ENCODE data around the gene SEL1L3. TPM values are rescaled to one million over a fixed set of nuclear protein-coding genes. Genes with fewer than 3 reads are reported as not detected.

SEL1L3 gene
- total RNA-seq, 1 donor from 2014 or later: 54.4 TPM

DNA sequence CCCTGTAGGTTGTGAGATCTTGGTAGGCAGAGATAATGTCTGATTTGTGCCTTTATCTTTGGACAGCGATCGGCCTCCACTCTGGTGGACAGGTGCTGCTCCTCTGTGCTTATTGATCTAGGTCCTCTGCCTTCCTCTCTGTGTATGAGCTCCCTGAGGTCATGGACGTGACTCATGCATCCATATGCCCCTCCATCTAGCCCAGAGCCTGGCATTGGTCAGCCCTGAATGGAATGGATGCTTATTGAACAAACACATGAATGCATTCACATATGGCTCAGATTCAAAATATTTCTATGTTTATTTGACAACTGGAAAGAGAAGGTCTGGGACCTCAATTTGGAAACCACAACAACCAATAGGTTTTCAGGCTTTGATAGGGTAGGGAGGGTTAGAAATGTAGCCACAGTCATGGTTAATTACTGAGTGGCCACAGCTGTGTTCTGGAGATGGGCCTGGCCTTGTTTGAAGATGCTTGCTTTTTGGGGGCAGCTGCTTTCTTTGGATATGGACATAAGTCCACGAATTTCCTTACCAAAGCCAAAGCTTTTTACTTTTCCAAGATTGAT, 76.2 kb downstream of the SEL1L3 start:
- no peak overlapping the region for H3K4me3 ChIP-seq (ENCODE audit: low read depth, low read length)
- TF ChIP-seq, protein P1, sequence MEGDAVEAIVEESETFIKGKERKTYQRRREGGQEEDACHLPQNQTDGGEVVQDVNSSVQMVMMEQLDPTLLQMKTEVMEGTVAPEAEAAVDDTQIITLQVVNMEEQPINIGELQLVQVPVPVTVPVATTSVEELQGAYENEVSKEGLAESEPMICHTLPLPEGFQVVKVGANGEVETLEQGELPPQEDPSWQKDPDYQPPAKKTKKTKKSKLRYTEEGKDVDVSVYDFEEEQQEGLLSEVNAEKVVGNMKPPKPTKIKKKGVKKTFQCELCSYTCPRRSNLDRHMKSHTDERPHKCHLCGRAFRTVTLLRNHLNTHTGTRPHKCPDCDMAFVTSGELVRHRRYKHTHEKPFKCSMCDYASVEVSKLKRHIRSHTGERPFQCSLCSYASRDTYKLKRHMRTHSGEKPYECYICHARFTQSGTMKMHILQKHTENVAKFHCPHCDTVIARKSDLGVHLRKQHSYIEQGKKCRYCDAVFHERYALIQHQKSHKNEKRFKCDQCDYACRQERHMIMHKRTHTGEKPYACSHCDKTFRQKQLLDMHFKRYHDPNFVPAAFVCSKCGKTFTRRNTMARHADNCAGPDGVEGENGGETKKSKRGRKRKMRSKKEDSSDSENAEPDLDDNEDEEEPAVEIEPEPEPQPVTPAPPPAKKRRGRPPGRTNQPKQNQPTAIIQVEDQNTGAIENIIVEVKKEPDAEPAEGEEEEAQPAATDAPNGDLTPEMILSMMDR (conservative IDR thresholded peaks at IDR 0.05; ENCODE audit: low read depth, low read length): no peak
- no peak for DNase-seq (ENCODE audit: low read depth)

DNA sequence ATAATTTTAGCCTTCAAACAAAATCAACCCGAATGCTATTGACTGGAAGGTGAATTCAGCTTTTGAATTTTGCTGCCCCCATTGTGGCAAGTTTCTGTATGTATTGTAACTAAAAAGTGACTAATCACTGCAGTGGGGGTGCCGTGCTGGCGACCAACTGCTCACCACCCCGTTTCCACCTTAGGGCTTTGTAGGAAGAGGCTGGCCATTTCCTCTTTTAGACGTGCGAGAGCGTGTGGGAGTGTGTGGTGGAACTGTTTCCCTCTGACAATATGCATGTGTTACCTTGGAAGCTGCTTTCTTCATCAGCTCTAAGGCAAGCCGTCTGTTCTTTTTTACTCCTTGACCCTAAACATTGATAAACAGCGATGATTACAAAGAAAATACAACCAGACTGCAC, 78.8 kb downstream of the SEL1L3 start:
- no peak overlapping the region for H3K4me3 ChIP-seq (ENCODE audit: low read depth, low read length)
- DNase-seq (ENCODE audit: low read depth): no peak
- TF ChIP-seq, protein P1 (conservative IDR thresholded peaks at IDR 0.05; ENCODE audit: low read depth, low read length): no peak

DNA sequence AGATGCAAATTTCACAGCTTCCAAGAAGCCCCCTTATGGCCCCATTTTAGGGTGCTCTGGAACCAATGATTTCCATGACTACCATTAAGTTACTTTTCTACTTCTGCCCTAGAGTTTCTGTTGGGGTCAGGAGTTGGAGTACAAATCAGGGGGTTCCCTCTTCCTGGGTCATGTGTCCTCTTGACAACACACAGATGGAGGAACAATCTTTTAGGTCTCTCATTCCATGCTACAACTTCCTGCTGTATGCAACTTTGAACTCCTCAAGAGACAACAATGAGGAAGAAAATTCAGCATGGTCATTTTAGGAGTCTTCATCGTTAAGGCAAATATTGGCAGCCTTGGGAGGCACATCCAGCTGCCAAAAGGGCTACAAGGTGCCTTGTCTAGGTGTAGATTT, 79.7 kb downstream of the SEL1L3 start:
- TF ChIP-seq, protein P1 (conservative IDR thresholded peaks at IDR 0.05; ENCODE audit: low read depth, low read length): no peak
- no peak overlapping the region for H3K4me3 ChIP-seq (ENCODE audit: low read depth, low read length)
- DNase-seq (ENCODE audit: low read depth): no peak

DNA sequence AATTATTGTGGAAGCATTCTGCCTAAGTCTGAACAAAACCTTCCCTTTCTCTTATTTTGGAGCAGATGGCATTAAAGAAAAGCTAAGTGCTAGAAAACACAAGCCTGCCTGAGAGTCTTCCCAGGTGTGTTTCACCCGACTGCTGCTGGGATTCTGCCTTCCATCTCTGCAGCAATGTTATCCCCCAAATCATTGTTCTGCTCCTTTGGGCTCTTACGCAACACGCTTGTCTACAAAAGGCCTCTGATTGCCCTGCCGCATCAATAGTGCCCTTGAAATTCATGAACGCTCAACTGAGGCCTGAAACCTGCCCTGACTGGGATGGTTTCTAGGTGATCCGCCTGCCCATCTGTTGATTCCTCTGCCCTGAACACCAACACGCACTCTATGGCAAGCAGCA, 80.3 kb downstream of the SEL1L3 start:
- H3K4me3 ChIP-seq (ENCODE audit: low read depth, low read length): no peak overlapping the region
- no peak for DNase-seq (ENCODE audit: low read depth)
- TF ChIP-seq, protein P1 (conservative IDR thresholded peaks at IDR 0.05; ENCODE audit: low read depth, low read length): no peak

DNA sequence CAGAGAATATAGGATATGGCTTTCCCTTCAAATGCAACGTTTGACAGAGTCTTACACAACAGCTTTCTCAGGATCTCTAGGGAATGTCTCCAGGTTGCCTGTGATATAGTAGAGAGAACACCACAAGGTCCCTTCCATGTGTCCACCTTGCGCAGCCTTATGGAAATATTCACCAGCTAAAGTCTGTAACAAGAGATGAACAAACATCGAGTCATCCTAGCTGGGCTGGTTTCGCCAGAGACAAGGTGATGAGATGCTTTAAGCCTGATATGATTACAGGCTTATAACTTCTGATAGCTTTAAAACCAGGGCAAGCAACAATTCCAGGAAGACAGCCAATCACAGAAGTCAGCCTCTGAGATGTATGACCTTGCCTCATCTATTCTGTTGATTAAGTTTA, 83.8 kb downstream of the SEL1L3 start:
- TF ChIP-seq, protein P1 (conservative IDR thresholded peaks at IDR 0.05; ENCODE audit: low read depth, low read length): no peak
- no peak for DNase-seq (ENCODE audit: low read depth)
- no peak overlapping the region for H3K4me3 ChIP-seq (ENCODE audit: low read depth, low read length)

DNA sequence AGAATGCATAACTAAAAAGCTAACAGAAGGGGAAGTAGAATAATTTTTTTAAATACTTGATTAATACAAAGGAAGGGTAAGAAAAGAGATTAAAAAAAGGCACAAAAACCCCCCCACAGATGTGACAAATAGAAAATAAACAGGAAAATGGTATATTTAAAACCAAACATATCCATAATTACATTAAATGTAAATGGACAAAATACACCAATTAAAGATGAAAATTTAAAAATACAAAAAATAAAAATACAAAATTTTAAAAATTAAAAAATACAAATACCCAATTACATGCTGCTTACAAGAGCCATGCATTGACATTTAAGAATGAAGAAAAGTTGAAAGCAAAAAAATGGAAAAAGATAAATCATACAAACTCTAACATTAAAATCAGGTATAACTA, 86.0 kb downstream of the SEL1L3 start:
- DNase-seq (ENCODE audit: low read depth): no peak
- TF ChIP-seq, protein P1 (conservative IDR thresholded peaks at IDR 0.05; ENCODE audit: low read depth, low read length): no peak
- no peak overlapping the region for H3K4me3 ChIP-seq (ENCODE audit: low read depth, low read length)

DNA sequence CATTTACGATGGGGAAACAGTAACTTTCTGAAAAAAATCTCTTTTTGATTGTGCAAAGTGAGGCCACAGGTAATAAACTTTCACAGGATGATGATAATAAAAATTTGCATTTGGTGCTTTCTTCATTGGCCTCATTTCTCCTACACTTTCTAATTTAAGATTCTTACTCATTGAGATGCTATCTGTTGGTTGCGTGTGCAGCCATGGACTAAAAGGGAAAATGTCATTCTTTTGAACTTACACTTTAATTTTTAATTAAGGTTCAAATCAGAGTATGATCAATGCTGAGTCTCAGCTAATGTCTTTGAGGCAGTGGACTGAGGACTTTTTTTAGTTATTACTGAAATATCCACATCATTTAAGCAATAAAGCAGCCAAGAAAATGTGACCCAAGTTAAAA, 87.6 kb downstream of the SEL1L3 start:
- no peak for DNase-seq (ENCODE audit: low read depth)
- H3K4me3 ChIP-seq (ENCODE audit: low read depth, low read length): no peak overlapping the region
- TF ChIP-seq, protein P1 (conservative IDR thresholded peaks at IDR 0.05; ENCODE audit: low read depth, low read length): no peak

Data from epithelial cell of proximal tubule (primary cell).